LNCAP (cell line): ENCODE data around the gene ZNF436.
A peak's percentile ranks its signal among the peaks of the same experiment; 100 is the strongest.

ENCODE experiments used
- CTCF ChIP-seq: fragments of 450-650 bp; IDR thresholded peaks from 2 replicates; pipeline ENCODE4 v1.5.1; 2017; ENCODE audit warnings: mild to moderate bottlenecking

The ZNF436 gene

DNA sequence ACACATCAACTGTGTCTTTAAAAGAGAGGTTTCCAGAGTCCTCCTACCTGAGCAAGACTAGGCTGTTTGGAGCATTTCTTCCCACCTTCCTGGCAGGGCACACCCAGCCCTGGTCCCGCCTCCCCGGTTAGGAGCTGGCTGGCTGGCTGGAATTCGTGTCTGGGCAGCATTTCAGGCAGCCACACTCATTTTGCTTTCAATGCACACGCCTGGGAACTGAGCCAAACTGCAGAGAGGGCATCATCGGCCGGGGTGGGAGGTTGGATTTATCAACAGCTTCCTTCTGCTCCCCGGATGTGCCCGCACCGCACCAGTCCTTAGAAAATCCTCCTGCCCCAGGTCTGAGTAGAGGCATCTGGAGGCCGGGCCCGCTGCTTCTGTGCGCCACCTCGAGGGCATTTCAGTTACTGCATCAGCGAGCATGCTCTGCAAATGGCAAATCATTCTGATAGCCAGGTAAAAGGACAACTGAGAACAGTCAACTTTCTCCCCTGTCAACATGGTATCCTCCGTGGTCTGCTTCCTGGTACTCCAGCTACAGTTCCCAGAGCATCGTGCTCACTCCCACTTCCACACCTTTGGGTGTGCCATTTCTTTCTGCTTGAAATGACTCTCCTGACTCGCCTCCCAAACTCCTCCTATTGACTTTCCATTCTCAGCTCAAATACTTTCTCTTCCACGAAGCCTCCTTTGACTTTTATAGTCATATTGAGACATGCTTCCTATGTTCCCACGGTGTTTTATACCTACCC is 34.3 kb upstream of the ZNF436 start:
- TF ChIP-seq CTCF, result peak; percentile 74

DNA sequence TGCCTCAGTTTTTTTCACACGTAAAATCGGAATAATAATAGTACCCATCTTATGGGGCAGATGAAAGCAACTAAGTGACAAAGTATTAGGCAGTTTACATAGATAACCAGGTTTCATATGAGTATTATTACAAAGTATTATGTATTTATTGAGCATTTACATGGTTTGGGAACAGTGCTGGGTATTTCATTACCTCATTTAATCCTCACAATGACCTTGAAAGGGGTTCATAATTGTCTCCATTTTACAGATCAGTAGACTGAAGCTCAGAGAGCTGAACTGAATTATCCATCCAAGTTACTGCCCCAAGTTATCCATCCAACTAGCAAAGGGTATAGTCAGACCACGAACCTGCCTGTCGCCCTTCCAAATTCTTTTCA is 33.7 kb upstream of the ZNF436 start:
- no peak for TF ChIP-seq CTCF

GRCh38 chr1:23403038-23403336 is 33.4 kb upstream of the ZNF436 start:
- no peak for TF ChIP-seq CTCF

DNA sequence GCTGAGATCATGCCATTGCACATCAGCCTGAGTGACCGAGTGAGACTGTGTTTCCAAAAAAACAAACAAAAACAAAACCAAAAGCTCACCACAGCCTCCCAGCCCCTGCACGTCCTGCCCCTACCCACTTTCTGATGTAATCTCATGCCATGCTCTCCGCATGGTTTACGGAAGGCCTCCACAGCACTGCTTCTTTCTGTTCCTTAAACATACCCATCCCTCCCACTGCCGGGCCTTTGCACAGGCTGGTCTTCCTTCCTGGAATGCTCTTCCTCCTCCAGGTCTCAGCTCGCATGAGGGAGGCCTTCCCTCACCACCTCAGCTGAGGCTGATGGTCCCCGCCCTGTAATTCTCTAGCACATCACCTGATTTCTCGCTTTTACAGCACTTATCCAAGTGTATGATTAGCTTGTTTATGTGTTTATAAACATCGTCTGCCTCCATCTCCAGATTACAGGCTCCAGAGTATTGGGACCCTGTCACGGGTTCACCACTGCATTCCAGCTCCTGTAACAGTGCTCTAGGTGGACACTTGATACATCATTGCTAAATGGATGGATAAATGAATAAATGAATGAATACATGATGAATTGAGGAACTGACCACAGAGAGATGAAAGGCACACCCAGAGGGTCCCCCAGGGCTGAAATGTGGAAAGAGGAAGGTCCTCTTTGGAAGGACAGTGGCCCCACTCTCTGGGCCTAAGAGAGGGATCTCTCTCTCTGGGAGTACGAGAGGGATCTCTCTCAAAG is 32.8 kb upstream of the ZNF436 start:
- no peak for TF ChIP-seq CTCF

DNA sequence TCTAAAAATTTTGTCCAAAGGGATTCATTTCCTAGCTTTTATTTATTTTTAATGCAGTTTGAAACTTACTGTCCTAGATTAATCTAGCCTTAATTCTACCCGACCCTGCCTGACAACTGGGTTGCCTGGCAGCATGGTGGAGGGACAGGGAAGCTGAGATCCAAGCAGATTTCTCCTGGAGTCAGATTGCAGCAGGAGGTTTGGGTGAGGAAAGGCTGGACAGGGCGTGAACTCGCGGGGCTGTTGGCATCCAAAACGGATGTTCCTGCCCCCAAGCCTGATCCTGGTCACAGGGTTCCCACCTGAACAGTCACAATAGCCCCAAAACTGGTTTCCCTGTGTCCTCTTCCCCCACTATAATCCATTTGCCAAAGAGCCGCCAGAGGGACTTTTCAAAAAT is 31.7 kb upstream of the ZNF436 start:
- TF ChIP-seq CTCF, result no peak

GRCh38 chr1:23400324-23401114 is 30.9 kb upstream of the ZNF436 start:
- no peak for TF ChIP-seq CTCF

DNA sequence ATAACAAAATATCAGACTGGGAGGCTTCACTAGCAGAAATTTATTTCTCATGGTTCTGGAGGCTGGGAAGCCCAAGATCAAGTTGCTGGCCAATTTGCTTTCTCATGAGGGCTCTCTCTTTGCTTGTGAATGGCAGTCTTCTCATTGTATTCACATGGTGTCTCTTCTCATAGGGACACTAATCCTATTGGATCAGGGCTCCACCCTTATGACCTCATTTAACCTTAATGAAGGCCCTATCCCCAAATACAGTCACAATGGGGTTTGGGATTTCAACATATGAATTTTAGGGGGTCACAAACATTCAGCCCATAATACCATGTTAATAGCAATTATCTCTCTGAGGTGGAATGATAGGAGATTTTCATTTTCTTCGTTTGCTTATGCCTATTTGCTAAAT is 29.6 kb upstream of the ZNF436 start:
- no peak for TF ChIP-seq CTCF
